HG03571 (cell line): ENCODE results near the gene DAP.

Source experiments
- ATAC-seq: cut with Tn5 transposase; IDR thresholded peaks from one replicate; pipeline ENCODE4 v1.9.1; 2021; ENCODE audit not compliant: unreplicated experiment

DAP gene

DNA sequence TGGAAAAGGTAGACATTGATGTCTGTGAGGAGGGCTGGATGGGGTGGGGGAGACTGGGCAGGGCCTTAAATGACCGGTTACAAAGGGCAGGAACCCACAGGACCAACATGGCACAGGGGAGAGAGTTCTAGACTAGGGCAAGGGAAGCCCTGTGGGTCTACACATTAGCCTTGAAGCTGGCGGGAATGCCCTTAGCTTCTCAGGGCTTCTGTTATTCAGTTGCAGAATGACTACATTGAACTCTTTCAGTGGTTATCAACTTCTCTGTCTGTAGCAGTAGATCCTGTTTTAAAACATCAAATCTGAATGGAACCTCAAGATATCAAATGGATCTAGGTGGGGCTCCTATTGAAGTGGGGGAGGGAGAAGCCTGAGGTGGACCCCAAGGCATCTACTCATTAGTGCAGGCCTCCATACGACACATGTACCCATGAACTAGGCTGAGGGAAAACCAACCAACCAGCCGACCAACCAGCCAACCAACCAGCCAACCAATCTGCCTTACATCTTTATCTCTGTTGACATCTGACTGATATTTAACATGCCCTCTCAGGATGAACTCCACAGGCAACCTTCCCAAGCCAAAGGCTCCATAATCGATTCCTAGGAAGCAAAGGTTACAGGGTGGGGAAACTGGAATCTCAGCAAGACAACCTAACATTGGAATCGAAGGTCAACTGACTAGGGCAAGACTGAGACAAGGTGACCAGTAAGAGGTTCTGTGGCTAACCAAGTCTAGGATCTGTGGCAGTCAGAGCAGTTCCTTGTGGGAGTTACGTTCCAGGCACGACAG, 48.3 kb downstream of the DAP start:
- no peak for ATAC-seq

DNA sequence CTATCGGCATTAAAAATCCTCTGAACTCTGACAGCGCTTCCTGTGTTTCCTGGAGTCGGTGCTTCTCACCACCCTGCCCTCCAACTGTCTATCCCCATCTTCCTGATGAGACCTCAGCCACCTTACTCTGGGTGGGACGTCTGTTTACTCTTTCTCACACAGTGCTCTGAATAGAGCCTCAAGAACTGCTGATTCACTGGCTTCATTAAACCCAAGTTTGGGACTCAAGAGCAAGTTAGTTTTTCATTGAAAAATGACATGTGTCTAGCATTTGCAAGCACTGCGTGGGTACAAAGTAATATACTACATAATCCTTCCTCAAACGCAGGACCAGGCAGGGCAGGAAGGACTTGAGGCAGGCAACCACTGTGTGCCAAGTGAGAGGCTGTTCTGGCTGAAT, 49.5 kb downstream of the DAP start:
- ATAC-seq, result no peak

DNA sequence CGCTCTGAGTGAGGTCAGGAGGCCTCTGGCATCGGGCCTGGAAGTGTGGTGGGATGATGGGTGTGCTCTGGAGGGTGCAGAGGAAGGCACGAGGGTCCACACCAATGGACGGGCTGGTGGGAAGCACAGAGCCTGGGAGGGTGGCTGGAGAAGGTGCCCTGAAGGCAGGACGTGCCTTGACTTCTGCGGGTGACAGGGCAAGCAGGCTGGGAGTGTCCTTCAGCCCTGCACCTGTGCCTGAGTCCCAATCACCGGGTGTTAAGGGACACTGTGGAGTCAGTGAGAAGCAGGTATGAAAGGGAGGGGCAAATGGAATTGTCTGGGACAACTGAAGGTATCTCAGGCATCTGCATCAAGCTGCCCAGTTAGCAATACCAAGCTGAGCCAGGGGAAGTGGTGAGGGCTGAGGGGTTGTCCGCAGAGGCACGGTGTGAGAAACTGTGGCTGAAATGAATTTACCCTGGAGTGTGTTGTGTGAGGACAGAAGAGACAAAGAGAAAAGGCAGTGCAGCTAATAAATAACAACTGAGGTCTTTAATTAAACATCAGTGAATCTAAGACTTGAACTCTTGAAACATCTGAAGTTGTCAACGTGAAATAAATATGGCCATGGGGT, 50.4 kb downstream of the DAP start:
- ATAC-seq, result no peak

GRCh38 chr5:10709933-10710332, 51.1 kb downstream of the DAP start:
- no peak for ATAC-seq

DNA sequence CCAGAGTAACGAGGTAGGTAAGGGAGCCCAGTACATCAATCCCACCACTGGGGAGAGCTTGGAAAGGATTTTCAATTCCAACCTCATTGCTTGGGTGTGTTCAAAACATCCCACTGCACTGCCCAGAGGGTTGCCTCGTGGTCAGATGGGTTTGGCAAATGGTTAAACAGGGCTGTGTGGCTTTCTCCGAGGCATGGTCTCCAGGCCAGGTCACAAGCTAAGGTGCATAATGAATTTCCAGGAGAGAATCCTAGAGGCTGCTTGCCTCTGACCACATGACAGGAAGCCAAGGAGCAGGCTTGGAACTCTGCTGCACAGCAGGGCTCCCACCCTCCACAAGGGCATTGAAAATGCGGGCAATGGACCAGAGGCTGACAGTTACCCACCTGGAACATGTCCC, 51.6 kb downstream of the DAP start:
- no peak for ATAC-seq

GRCh38 chr5:10708189-10708944, 52.7 kb downstream of the DAP start:
- no peak for ATAC-seq

- no peak for ATAC-seq
These were observed 53.6 kb downstream of the DAP start for GRCh38 chr5:10707198-10708142.

GRCh38 chr5:10706326-10706725, 54.7 kb downstream of the DAP start:
- no peak for ATAC-seq

GRCh38 chr5:10705747-10706146, 55.3 kb downstream of the DAP start:
- no peak for ATAC-seq

- ATAC-seq, result peak; percentile 35
These were observed 55.9 kb downstream of the DAP start for GRCh38 chr5:10704949-10705621.

GRCh38 chr5:10703676-10704075, 57.4 kb downstream of the DAP start:
- no peak for ATAC-seq

- no peak for ATAC-seq
These were observed 58.0 kb downstream of the DAP start for GRCh38 chr5:10702911-10703491.

- no peak for ATAC-seq
These were observed 58.9 kb downstream of the DAP start for GRCh38 chr5:10702040-10702629.

DNA sequence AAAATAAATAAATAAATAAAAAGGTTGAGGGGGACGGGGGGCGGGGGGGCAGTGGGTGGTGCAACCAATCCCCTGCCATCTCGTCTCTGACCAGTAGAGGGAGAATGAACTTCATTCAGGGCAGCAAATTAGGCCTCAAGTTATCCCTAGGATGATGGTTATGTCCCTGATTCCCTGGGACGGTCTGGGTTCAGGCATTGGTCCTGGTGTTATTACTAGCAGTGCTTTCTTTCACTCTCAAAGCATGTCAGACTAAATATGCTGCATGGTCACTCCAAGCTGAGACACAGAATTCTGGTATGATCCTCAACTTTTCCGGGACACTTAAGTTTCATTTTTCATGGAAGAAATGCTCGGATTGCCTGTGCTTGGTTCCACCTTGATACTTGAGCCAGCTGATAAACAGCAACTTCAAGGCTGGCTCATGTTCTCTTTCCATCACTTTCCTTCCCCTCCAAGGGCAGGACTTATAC, 59.4 kb downstream of the DAP start:
- ATAC-seq, result no peak

DNA sequence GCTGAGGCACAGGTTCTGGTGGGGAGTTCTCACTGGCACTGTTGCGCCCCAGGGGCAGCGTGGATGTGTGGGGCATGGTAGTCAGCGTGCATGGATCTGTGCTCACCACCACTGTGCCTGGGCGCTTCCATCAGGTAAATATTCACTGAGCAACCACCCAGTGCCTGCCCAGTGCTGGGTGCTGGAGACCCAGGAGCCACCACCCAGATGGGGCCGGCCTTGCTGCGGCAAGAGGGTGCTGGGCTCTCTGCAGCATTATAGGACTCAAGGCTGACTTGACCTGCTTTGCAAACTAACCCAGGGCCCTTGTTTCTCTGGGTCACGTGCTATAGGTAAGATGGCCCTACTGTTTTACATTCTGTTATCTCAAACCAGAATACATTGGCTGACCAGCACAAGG, 60.5 kb downstream of the DAP start:
- no peak for ATAC-seq

DNA sequence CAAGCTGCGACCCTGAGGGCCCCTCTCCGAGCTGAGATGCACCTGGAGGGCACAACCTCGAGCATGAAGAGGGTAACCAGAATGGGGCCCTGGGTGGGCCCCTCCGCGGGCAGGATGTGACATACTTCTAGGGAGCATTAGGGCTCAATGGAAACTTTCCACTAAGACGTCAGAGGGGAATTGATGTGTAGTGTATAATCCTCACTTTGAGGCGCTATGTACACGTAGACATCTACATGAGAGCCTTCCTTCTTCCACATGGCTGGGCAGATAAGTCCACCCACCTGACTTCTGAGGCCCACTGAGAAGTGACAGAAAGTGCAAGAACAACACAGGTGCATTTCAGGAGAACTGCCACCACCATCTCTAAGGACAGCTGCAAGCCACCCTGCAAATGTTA, 61.0 kb downstream of the DAP start:
- peak; percentile 45 for ATAC-seq

- ATAC-seq, result peak; percentile 59
These were observed 61.7 kb downstream of the DAP start for GRCh38 chr5:10699281-10699874.

- no peak for ATAC-seq
These were observed 65.1 kb downstream of the DAP start for GRCh38 chr5:10695759-10696543.
